Dendritic cell treated with granulocyte-macrophage colony-stimulating factor and Interleukin-4, amounts not matched to agents 40 ng/mL and 50 ng/mL, for 4 days (primary cell): ENCODE measurements around the gene GALNT2.

Experiments used
- H3K27ac Mint-ChIP-seq: one replicate; pipeline ENCODE4 v1.8.0; 2022; ENCODE audit warnings: mild to moderate bottlenecking, mixed read lengths
- H3K27me3 Mint-ChIP-seq: one replicate; pipeline ENCODE4 v1.8.0; 2022; ENCODE audit warnings: mild to moderate bottlenecking, mixed read lengths
- H3K36me3 Mint-ChIP-seq: one replicate; pipeline ENCODE4 v1.8.0; 2022; ENCODE audit warnings: low read depth, mixed read lengths
- H3K4me1 Mint-ChIP-seq: one replicate; pipeline ENCODE4 v1.8.0; 2022; ENCODE audit warnings: low read depth, mixed read lengths
- H3K4me3 Mint-ChIP-seq: one replicate; pipeline ENCODE4 v1.8.0; 2022; ENCODE audit warnings: mild to moderate bottlenecking, moderate library complexity, mixed read lengths
- H3K9me3 Mint-ChIP-seq: one replicate; pipeline ENCODE4 v1.8.0; 2022; ENCODE audit warnings: mixed read lengths
- intact Hi-C: fragments of 100-400 bp; cut with micrococcal nuclease; formaldehyde crosslinking; loops from one replicate; pipeline ENCODE4 v1.15.0; 2022

The GALNT2 gene

GRCh38 chr1:230199554-230199953 lies 132.5 kb downstream of the GALNT2 start:
- no peak overlapping the region for H3K4me3 Mint-ChIP-seq
- intact Hi-C loops = no loop called here
- H3K4me1 Mint-ChIP-seq = peaks cover 4% of the 10 kb centered on the region
- H3K27ac Mint-ChIP-seq = no peak overlapping the region
- no peaks in the 10 kb centered on the region for H3K9me3 Mint-ChIP-seq
- no peaks in the 10 kb centered on the region for H3K27me3 Mint-ChIP-seq
- H3K36me3 Mint-ChIP-seq = peaks cover 53% of the 10 kb centered on the region

DNA sequence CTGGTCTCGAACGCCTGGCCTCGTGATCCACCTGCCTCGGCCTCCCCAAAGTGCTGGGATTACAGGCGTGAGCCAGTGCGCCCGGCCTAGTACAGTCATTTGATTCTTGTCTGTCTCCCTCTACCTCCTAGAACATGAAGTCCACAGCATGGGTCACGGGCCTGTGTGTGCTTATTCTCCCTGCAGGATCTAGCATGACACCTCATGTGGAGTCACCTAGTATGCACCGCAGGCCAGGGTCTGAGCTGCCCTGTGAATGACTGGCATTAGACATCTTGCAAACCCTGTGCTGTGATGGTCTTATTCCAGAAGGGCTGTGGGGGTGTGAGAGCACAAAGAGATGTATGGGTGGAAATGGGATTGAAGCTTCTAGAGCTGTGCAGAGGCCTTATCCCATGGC lies 133.2 kb downstream of the GALNT2 start:
- intact Hi-C loops = no loop called here
- Mint-ChIP-seq H3K4me1 (peaks cover 7% of the 10 kb centered on the region), H3K4me3 (no peak overlapping the region), H3K27me3 (no peaks in the 10 kb centered on the region), H3K9me3 (no peaks in the 10 kb centered on the region), H3K27ac (no peak overlapping the region), H3K36me3 (peaks cover 53% of the 10 kb centered on the region)

DNA sequence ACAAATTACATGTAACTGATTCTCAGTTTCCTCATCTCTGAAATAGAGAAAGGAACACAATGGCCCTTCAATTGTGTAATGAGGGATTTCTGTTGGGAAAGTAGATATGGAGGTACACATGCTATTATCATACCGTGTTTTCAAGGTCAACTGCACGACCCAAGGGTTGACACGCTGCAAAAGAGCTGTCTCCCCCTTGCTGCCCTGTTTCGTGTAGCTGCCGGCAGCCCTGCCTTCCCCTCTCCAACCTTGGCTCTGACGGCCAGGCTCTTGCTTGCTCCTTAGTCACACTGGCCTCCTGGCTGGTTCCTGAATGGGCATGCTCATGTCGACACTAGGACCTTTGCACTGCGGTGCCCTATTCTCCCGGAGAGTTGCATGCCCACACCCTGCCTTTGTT lies 134.4 kb downstream of the GALNT2 start:
- Mint-ChIP-seq H3K36me3 (peaks cover 50% of the 10 kb centered on the region), H3K9me3 (no peaks in the 10 kb centered on the region), H3K27me3 (no peaks in the 10 kb centered on the region), H3K27ac (no peak overlapping the region), H3K4me3 (no peak overlapping the region), H3K4me1 (peaks cover 7% of the 10 kb centered on the region)
- intact Hi-C loops = no loop called here

DNA sequence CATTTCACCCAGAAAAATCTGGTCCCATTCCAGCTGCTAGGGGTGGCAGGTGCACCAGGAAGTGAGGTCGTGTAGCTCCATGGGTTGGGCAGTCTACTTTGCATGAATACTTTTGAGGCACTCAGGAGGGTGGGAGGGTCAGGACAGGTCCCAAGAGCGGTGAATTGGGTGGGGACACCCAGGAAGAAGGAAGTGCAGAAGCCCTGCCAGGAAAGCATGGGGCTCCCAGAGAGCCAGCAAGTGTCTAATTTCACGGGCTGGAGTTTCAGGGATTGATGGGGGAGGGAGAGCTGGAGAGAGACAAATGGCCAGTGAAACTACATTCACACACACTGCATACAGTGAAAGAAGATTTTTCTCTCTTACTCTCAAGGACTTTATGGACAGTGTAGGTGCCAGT lies 137.8 kb downstream of the GALNT2 start:
- Mint-ChIP-seq H3K27ac (peak overlapping the region; percentile 14), H3K4me1 (peaks cover 17% of the 10 kb centered on the region), H3K36me3 (peaks cover 43% of the 10 kb centered on the region), H3K27me3 (no peaks in the 10 kb centered on the region), H3K9me3 (no peaks in the 10 kb centered on the region), H3K4me3 (no peak overlapping the region)
- intact Hi-C loops = no loop called here

DNA sequence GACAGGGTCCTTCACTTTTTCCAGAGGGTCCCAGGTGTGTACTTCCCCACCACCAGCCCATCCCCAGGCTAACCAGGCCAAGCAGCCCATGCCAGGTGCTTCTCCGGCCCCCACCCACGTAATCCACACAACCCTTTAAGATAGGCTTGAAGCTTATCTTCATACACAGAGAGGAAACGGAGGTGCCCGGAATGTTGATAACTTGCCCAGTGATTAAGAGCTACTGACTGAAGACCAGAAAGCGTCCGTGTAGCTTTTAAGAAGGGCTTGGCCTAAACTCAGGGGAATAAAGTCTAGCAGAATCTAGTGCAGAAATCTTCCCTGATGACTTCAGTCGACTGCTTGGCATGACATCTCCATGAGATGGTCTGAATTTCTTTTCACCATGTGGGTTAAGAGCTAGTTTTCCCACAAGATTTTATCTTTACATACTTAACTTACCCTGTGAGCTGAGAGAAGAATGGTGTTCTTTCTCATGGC lies 138.7 kb downstream of the GALNT2 start:
- H3K4me1 Mint-ChIP-seq = peaks cover 22% of the 10 kb centered on the region
- intact Hi-C loops = no loop called here
- H3K4me3 Mint-ChIP-seq = no peak overlapping the region
- H3K9me3 Mint-ChIP-seq = no peaks in the 10 kb centered on the region
- H3K36me3 Mint-ChIP-seq = peaks cover 41% of the 10 kb centered on the region
- no peaks in the 10 kb centered on the region for H3K27me3 Mint-ChIP-seq
- no peak overlapping the region for H3K27ac Mint-ChIP-seq

DNA sequence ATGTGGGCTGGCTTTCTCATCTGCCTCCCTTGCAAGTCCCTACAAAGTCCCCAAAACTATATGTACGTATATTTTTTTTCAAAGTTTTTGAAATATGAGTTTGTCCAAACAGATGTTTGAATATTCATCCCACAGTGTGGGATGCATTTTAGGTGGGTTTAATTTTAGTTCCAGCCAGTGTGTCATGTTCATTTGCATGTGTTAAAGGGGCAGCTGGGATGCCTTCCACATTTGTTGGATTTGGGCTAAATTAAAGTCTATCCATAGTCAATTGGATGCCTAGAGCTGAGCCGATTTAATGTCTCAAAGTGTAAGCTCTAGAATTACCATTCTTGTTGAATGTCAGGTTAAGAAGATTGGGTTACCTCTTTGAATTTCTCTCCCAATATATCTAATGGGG lies 139.2 kb downstream of the GALNT2 start:
- no peak overlapping the region for H3K27ac Mint-ChIP-seq
- peaks cover 27% of the 10 kb centered on the region for H3K4me1 Mint-ChIP-seq
- peaks cover 38% of the 10 kb centered on the region for H3K36me3 Mint-ChIP-seq
- no peaks in the 10 kb centered on the region for H3K9me3 Mint-ChIP-seq
- no peaks in the 10 kb centered on the region for H3K27me3 Mint-ChIP-seq
- no peak overlapping the region for H3K4me3 Mint-ChIP-seq
- intact Hi-C loops = no loop called here

GRCh38 chr1:230206976-230207375 lies 139.9 kb downstream of the GALNT2 start:
- no peak overlapping the region for H3K27ac Mint-ChIP-seq
- no peaks in the 10 kb centered on the region for H3K27me3 Mint-ChIP-seq
- peaks cover 38% of the 10 kb centered on the region for H3K36me3 Mint-ChIP-seq
- intact Hi-C loops = no loop called here
- H3K9me3 Mint-ChIP-seq = no peaks in the 10 kb centered on the region
- H3K4me1 Mint-ChIP-seq = peaks cover 35% of the 10 kb centered on the region
- no peak overlapping the region for H3K4me3 Mint-ChIP-seq

GRCh38 chr1:230207598-230207997 lies 140.6 kb downstream of the GALNT2 start:
- Mint-ChIP-seq H3K4me1 (peaks cover 41% of the 10 kb centered on the region), H3K27ac (no peak overlapping the region), H3K9me3 (no peaks in the 10 kb centered on the region), H3K27me3 (no peaks in the 10 kb centered on the region), H3K36me3 (peaks cover 38% of the 10 kb centered on the region), H3K4me3 (no peak overlapping the region)
- intact Hi-C loops = no loop called here

GRCh38 chr1:230208619-230209261 lies 141.7 kb downstream of the GALNT2 start:
- Mint-ChIP-seq H3K27ac (peak overlapping the region; percentile 63), H3K36me3 (peaks cover 28% of the 10 kb centered on the region), H3K9me3 (no peaks in the 10 kb centered on the region), H3K4me3 (no peak overlapping the region), H3K4me1 (peaks cover 52% of the 10 kb centered on the region), H3K27me3 (no peaks in the 10 kb centered on the region)
- intact Hi-C loops = no loop called here

DNA sequence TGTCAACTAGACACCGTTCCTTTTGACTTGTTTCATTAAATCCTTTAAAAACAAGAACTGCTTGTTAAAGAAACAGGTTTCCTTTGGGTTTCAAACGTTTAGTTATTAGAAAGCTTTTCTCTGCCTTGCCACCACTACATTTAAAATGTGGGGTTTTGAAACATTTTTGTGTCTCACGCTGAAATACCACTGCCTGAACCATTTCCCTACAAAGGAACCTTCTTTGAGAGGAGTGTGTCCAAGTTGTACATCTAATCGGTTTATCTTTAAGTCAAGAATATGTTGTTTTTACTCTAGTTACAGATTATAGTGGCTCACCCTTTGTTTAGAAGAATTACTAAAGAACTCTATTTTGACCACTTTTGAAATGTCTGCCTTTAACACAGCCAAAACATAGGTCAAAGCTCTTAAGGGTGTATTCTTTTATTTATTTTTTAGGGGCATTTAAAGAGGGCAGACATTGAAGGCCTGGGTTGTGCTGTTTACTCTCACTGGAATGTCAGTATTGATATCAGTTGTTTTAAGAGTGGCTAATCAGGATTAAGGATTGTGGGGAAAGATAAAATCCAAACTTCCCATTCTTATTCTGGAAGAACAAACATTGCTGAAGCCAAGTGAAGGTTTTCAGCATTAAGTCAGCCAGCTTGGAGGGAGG lies 143.4 kb downstream of the GALNT2 start:
- Mint-ChIP-seq H3K27ac (peak overlapping the region; percentile 92), H3K27me3 (no peaks in the 10 kb centered on the region), H3K36me3 (peaks cover 11% of the 10 kb centered on the region), H3K9me3 (no peaks in the 10 kb centered on the region), H3K4me1 (peaks cover 60% of the 10 kb centered on the region), H3K4me3 (no peak overlapping the region)
- intact Hi-C loops = no loop called here

DNA sequence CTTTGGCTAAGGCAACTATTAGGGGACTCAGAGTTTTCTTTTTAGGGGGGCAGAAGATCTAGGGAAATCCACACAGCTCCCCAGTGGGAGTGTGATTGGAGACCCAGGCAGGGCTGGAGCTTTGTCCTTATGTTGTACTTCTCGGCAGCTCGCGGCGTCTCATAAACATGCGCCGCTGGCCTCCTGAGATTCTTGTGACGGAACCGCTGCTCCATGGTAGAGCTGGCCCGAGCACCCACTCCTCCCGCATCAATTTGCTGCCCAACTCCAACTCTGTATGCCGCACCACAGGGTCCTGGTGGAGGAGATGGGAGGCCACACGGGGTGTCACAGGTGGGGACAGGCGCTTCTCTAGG lies 143.9 kb downstream of the GALNT2 start:
- Mint-ChIP-seq H3K9me3 (no peaks in the 10 kb centered on the region), H3K27ac (peak overlapping the region; percentile 92), H3K4me1 (peaks cover 60% of the 10 kb centered on the region), H3K27me3 (no peaks in the 10 kb centered on the region), H3K4me3 (no peak overlapping the region), H3K36me3 (peaks cover 6% of the 10 kb centered on the region)
- intact Hi-C loops = no loop called here

DNA sequence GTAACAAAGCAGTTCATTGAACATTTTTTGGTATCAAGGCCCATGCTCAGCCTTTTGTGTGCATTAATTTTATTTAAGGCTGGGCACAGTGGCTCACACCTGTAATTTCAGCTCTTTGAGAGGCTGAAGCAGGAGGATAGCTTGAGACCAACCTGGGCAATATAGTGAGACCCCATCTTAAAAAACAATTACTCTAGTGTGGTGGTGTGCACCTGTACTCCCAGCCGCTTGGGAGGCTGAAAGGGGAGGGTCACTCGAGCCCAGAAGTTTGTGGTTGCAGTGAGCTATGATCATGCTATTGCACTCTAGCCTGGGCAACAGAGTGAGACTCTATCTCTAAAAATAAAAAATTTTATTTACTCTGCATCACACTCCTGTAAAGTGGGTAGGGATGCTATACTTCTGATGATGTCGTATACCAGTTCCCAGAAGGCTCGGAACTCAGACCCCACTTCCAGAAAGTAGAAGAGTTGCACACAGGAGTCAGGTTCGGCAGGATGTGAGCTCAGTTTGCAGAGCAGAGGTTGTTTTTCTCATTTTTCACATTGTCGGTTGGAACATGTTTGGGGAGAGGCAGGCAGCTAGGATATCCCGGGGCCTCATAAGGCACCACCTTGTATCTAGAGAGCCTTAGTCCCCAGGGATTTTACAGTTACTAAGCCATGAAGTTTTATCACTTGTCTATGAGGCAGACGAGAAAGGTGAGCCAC lies 144.6 kb downstream of the GALNT2 start:
- intact Hi-C loops = no loop called here
- peaks cover 60% of the 10 kb centered on the region for H3K4me1 Mint-ChIP-seq
- H3K27me3 Mint-ChIP-seq = no peaks in the 10 kb centered on the region
- H3K36me3 Mint-ChIP-seq = peaks cover 5% of the 10 kb centered on the region
- H3K4me3 Mint-ChIP-seq = peak overlapping the region; percentile 76
- no peaks in the 10 kb centered on the region for H3K9me3 Mint-ChIP-seq
- peak overlapping the region; percentile 92 for H3K27ac Mint-ChIP-seq

DNA sequence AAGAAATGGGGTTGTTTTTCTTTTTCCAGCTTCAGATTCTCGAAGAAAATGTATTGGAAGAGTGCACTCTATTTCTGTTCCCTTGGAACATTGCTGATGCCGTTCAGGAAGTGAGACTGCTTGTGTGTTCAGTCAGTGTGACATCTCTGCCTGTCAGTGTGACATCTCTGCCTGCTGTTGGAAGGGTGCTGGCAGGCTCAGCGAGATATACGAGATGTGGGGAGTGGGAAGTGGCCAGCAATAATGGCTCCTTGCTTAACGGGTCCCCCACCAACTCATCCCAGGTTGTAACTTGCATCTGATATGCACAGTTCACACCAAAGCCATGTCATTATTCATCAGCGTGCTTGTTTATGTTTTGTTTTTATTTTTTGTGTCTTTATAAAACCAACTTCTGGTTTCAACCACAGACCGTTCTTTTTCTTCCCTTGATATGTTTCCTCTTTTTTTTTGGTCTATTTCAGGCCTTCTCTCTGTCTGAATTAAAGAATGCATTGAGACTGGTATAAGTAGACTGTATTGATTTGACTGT lies 145.4 kb downstream of the GALNT2 start:
- H3K36me3 Mint-ChIP-seq = peaks cover 5% of the 10 kb centered on the region
- H3K27ac Mint-ChIP-seq = peak overlapping the region; percentile 92
- intact Hi-C loops = no loop called here
- H3K9me3 Mint-ChIP-seq = no peaks in the 10 kb centered on the region
- peaks cover 60% of the 10 kb centered on the region for H3K4me1 Mint-ChIP-seq
- peak overlapping the region; percentile 76 for H3K4me3 Mint-ChIP-seq
- H3K27me3 Mint-ChIP-seq = no peaks in the 10 kb centered on the region

- no peak overlapping the region for H3K4me3 Mint-ChIP-seq
- H3K27me3 Mint-ChIP-seq = no peaks in the 10 kb centered on the region
- H3K36me3 Mint-ChIP-seq = no peaks in the 10 kb centered on the region
- H3K4me1 Mint-ChIP-seq = peaks cover 56% of the 10 kb centered on the region
- intact Hi-C loops = no loop called here
- peak overlapping the region; percentile 16 for H3K27ac Mint-ChIP-seq
- H3K9me3 Mint-ChIP-seq = no peaks in the 10 kb centered on the region
These were observed 148.0 kb downstream of the GALNT2 start for GRCh38 chr1:230215031-230215430.
